HG02884 (cell line): ENCODE results near the gene SCD5.

ENCODE experiments used
- ATAC-seq: cut with Tn5 transposase; IDR thresholded peaks from one replicate; pipeline ENCODE4 v1.9.1; 2021; ENCODE audit warnings: mild to moderate bottlenecking, moderate library complexity; ENCODE audit not compliant: unreplicated experiment

SCD5 gene

GRCh38 chr4:82773057-82773456 is 25.5 kb downstream of the SCD5 start:
- ATAC-seq = no peak

GRCh38 chr4:82770607-82771006 is 28.0 kb downstream of the SCD5 start:
- no peak for ATAC-seq

DNA sequence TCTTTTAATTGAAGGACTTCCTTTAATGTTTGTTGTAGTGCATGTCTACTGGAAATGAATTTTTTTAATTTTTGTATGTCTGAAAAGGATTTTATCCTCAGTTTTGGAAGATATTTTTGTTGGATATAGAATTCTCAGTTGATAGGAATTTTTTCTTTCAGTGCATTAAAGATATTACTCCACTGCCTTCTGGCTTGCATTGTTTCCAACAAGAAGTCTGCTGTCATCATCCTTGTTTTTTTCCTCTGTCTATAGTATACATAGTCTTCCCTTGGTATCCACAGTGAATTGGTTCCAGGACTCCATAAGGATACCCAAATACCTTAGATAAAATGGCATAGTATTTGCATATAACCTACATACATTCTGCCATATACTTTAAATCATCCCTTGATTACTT is 33.5 kb downstream of the SCD5 start:
- no peak for ATAC-seq

DNA sequence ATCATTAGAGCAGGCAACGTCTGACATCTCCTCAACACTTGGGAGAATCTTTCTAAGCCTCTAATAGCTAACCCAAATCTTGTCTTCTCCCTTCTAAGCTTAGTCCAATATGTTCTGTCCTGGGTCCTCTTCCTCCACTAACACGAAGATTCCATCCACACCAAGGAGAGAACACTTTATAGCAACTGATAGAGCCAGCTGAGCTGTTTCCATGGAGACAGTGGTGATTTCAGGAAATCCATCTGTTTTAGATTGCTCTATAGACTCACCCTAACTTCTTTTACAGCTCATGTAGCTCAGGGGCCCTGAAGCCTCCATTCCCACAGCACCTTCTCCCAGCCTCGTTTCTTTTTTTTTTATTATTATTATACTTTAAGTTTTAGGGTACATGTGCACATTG is 37.4 kb downstream of the SCD5 start:
- no peak for ATAC-seq

GRCh38 chr4:82758701-82759685 is 39.6 kb downstream of the SCD5 start:
- ATAC-seq = no peak

DNA sequence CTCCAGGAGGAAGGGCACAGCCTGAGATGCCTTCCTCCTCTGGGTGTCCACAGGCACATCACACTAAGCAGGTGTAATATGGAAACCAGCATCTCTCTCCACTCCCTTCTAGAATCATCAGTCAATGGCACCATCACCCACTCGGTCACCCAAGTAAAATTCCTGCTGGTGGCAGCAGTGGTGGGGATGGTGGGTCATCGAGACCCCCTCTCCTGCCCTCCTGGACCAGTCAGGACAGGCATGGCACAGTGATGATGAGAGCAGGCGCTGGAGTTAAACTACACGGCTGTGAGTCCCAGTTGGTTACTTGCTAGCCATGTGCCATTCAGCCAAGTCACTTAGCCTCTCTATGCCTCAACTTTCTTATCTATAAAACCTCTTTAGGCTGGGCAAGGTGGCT is 42.5 kb downstream of the SCD5 start:
- no peak for ATAC-seq

GRCh38 chr4:82755650-82756049 is 42.9 kb downstream of the SCD5 start:
- ATAC-seq = no peak

DNA sequence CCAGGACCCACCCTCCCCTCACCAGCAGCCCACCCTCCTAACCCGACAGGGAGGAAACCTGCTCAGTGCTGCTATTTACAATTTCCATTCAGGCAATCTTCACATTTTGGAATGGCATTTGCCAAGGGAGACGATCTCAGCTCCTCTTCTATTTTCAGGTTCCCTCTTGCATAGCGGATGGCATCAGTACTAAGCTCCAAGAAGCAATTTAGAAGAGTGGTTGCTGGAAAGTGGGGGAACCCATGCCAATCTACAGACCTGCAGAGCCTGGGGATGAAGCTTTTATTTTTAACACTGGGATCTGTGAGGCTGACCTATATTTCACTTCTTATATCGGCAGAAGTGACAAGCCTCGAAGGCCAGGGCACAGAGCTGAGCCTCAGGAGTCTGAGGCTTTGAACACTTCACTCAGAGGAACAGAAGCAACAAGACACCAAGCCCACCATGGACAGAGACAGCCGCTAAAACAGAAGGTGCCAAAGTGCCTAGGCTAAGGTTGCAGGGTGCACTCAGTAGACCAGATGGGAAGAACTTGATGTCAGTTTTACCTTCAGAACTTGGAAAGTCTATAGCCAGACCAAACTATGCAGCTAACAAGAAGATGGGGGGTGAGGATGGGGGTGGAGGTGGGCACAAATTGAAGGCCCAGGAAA is 44.0 kb downstream of the SCD5 start:
- no peak for ATAC-seq

DNA sequence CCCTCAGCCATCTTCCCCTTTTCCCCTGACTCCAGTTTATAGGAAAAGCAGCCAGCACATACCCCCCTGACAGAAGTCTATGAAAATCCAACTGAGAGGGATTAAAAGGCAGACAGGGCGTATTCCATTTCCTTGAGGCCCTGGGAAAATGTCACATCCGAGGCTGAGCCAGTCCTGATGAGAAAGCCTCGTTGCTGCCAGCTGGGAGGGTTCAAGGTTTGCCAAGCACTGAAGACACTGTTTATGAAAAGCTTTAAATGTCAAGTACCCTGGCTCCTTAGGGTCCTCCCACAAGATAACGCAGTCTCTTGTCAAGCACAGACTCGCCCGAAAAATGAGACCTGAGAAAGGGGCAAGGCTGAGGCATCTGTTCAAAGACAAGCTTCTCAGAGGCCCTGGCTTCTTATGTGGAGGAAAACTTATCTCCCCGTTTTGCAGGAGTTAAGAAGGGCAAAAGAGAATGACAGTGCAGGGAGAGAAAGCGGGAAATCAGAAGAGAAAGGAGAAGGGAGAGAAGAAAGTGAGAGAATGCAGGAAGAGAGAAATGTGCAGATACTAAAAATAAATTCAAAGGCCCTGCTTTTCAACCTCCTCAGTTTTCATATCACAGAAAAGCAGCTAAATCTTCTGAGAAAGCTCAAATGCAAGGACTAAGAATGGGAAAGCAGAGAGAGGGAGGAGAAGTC is 44.7 kb downstream of the SCD5 start:
- ATAC-seq = no peak

DNA sequence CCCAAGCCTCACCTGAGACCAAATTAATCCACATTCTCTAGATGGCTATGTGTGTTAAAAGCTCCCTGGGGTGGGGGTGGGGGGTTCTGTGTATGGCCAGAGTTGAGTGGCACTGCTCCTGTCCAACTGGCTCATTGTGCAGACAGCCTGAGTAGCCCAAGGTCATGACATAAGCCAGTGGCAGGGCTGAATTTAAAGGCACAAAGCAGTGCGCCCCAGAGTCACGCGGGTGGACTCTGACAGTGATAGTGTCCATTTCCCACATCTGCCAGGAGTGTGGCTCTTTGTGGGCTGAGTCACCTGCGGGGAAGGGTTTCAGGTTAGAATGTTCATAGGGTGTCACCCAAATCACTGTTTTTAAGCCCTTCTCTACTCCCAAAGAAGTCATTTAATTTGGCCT is 45.4 kb downstream of the SCD5 start:
- ATAC-seq = no peak

DNA sequence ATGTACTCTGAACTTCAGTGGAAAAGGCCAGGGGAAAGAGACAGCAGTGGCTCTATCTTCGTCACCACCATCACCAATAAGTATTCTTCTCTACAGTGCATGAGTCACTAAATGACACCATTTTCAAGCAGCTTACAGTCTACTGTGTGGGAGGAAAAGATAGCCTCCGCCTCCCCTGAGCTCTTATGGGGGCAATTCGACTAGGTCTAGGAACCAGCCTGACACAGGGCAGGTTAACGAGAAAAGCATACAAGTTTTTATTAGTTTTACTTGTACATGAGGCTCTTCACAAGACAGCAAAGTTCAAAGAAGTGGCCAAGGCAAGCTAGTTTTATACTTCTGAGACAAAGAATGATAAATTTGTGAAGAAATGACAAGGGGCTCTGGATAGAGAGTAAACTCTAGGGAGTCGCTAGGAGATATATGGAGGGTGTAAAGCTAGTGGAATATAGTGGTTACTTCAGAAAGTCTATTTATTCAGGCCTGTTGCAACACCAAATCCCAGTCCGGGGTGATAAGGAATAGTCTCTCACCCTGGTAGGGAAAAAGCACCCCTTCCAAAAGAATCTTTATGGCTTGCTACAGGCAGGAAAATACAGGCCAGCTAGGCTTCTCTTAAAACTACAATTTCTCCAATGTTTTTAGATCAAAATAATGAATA is 49.7 kb downstream of the SCD5 start:
- ATAC-seq = no peak

- no peak for ATAC-seq
Measured at GRCh38 chr4:82747686-82748575, 50.7 kb downstream of the SCD5 start.

DNA sequence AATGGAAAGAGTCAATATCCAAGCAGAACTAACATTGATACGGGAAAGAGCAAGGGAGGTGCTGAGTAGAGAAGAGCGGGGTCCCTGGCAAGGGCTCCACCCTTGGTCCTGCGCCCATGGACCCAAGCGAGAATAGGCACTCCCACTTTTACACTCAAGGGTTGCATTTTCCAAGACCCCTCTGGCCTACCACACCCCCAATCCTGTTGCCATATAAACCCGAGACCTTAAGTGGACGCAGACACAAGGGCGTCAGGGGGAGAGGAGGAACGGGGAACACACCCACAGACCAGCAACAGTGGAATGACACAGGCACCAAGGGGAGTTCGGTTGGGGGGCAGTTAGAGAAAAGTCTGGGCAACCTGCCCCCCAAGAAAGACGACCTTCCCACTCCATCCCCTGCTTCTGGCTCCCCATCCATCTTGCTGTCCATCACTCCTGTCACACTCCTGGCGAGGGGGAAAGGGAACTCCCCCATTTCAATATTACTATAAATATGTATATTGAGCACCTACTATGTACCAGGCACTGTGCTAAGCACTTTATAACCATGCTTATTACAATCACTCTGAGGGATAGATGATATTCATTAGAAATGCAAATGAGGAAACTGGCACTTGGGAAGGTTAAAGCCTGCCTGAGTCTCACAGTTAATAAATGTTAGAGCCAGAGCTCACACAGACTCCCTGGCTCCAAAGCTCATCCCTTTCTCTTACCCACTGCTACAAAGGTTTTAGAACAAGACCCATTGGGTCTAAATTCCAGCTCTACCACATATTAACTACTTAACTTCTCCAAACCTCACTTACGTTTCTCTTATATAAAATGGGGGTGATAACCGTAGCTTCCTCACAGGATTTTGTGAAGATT is 51.7 kb downstream of the SCD5 start:
- no peak for ATAC-seq

GRCh38 chr4:82745173-82745842 is 53.3 kb downstream of the SCD5 start:
- ATAC-seq = no peak

- no peak for ATAC-seq
Measured at GRCh38 chr4:82744284-82744968, 54.2 kb downstream of the SCD5 start.

DNA sequence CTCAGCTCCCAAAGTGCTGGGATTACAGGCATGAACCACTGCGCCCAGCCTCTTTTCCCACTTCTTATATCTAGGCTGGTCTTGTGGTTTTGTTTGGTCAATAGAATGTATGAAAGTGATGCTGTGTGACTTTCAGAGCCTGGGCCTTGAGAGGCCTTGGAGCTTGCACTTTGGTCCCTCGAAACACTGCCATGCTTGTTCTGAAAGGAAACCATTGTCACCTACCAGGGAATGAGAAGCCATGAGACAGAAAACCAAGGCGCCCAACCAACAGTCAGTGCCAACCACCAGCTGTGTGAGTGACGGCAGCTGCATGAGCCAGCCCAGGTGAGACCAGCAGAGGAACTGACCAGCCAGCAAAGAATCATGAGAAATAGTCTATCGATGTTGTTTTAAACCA is 57.4 kb downstream of the SCD5 start:
- no peak for ATAC-seq

DNA sequence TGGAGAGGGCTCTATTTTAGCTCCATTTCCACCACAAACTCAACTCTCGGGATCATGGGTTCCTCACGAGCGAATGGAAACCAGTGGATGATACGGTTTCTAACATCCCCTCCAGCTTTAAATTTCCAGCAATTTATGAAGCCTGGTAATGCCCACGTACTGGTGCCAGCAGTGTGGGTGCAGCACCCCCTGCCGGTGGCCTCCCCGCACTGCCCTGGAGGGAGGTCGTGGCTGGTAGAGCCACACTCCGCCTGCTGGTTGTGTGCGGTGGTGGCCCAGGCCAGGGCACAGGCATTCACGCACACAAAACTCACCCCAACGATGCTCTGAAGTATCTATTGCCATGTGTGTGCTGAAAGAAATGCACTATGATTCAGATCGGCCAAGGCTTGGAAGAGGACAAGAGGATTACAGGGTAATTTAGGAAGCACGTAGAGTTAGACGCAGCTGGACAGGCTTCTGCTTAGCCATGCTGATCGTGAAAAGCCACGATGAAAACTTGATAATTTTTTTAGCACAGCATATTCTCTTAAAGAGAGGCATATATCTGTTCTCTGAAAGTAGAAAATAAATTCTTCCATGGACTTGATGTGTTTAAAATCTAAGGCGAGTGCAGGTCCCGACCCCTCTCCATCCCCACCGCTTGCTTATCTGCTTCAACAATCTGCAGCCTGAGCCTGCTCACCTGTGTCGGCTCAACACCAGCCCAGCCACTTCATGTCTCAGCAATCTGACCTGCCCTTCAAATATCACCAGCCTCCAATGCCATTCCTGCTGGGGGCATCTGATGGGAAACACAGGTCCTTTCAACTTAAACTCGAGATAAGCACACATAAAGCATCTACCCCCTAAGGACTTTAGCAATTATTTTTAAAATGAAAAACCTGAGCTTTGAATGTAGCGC is 59.1 kb downstream of the SCD5 start:
- peak; percentile 100 for ATAC-seq
